Stimulated activated CD4-positive, alpha-beta T cell treated with anti-CD3 and anti-CD28 coated beads, Interleukin-12 subunit alpha, Interleukin-12 subunit beta, amount 100 ng/mL, for 48 hours (primary cell): ENCODE measurements around the gene MACROD1.
"Not testable (repeated sequence)": the region's sequence is repeated elsewhere in the genome, so short reads cannot be mapped to it uniquely, and the experiment has no call there.

Experiments
- DNase-seq, 3 donors: peaks; one replicate each; pipeline ENCODE4 v3.0.0-alpha.2; 2020; ENCODE audit warnings: low read depth in 2 of 3, low spot score in 1 of 3

Gene MACROD1

DNA sequence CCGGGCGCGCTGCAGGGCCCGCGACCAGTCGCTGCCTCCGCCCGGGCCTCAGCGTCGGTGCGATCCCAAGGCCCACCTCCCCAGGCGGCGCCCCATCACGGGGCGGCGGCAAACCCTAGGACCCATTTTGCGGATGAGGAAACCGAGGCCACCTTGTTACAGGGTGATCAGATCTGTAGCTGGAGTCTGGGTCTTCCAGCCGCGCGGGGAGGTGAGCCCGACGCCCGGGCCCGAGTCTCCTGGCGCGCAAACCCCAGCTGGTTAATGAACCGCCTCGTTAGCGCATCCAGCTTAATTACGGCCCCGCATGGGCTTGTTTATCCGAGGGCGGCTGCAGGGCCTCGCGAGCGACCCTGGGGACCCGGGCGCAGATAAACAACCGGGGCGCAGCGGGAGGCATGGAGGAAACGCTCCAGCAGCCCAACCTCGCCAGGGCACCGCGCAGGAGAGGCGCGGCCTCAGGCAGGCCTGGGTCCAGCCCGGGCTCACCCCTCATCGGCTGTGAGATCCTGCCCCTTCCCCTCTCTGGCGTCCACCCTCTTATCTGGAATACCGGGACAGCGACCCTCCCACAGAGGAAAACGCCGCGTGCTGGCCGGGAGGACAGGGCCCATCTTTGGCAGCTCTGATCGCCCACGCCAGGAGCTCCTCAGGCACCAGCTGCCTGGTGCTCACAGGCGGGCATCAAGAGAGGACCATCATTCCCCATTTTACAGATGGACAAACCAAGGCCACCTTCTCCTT lies 165.0 kb downstream of the MACROD1 start:
- no peak for DNase-seq

GRCh38 chr11:64000026-64000739 lies 165.7 kb downstream of the MACROD1 start:
- DNase-seq: peak; percentile 26 to 74 (median 53)

GRCh38 chr11:63999349-64000025 lies 166.4 kb downstream of the MACROD1 start:
- peak; percentile 31 to 55 (median 46) for DNase-seq

DNA sequence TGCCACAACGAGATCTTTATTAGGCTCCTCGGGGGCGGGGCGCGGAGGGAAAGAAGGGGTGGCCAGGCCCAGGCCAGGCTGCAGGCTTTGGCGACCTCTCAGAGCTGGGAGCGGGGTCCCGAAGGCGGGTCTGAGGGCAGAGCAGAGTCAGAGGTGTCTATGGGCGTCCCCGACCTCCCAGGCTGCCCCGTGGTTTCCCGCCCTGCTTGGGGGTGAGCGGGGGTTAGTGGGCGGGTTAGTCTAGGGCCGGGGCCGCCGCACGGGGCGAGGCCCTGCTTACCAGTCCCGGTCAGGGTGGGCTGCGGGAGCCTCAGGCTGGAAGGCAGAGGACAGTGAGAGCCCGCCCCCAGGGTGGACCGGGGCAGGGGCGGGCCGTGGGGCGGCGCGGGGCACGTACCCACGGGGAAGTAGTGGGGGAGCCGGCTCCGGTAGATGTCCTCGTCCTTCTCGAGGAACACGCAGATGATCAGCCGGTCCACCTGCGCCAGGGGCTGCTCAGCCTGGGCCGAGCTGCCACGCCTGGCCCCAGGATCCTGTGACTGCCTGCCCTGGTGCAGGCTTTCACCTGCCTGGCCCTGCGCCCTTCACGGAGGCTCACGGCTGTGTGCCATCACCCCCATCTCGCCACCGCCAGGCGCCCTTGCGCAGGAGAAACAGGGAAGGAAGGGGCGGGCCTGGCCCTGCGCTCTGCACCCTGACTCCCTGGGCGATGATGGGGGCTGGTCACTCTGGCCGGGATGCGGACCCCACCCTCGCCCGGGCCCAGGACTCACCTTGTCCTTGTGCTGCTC lies 167.2 kb downstream of the MACROD1 start:
- no peak for DNase-seq

DNA sequence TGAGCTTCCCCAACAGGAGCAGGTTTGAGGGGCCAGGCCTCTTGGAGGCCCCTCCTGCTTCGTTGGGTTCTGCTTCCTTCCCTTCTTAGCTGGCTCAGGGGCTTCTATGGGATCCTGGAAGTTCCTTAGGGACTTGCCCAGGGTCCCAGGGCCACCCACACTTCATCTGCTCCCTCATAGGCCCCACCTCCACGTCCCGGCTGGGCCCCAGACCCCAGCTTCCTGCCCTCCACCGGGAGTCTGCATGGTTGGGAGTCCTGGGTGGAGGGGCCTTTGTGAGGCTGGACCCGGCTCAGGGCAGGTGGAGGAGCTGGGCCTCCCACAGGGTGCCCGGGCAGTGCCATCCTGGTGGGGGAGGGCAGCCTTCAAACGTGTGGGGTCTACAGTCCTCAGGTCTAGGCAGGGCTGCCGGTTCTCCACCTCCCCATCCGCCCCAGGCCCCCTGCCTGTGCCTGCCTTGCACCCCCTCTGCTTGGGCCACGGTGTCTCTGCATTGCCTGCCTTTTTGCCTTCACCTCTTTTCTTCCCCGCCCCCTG lies 168.0 kb downstream of the MACROD1 start:
- DNase-seq: no peak

- no peak for DNase-seq
Observed at GRCh38 chr11:63997104-63997700, 168.7 kb downstream of the MACROD1 start.

DNA sequence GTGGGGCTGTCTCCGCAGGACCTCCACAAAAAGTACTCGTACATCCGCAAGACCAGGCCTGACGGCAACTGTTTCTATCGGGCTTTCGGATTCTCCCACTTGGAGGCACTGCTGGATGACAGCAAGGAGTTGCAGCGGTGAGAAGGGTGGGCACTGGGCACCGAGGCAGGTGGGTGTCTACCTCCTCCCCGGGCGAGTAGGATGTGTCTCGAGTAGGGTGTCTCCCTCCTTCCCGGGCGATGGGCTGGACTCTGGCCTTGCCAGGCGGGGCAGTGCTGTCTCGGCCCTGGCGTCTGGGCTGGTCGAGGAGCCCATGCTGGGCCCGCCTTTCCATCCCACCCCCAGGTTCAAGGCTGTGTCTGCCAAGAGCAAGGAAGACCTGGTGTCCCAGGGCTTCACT lies 169.4 kb downstream of the MACROD1 start:
- no peak for DNase-seq

GRCh38 chr11:63993993-63994392 lies 171.9 kb downstream of the MACROD1 start:
- no peak for DNase-seq

GRCh38 chr11:63993100-63993499 lies 172.8 kb downstream of the MACROD1 start:
- DNase-seq: no peak

GRCh38 chr11:63991558-63991957 lies 174.4 kb downstream of the MACROD1 start:
- DNase-seq: no peak

DNA sequence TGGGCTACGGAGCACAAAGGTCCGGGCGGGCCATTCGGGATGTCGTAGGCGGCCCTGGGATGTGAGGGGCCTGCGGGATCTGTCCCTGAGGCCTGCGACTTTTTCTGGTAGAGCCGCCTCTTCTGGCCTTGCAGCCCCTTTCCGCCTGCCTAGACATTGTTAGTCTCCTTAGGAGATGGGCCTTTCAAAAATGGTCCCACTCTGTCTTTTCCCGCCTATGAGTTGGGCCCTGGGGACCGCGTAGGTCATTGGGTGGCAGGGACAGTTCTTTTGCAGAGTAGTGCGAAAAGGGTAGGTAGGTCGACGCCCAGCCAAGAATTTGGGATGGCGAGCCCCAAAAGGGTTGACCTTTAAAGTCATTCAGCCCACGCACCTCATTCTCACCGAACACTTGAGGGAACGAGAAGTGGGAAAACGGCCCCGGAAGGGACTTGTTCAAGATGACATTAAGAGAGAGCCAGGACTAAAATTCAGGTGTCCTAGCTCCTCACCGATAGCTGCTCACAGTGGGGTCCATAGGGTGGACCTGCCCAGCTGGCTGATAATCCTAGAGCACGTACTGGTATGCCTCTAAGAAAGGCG lies 178.9 kb downstream of the MACROD1 start:
- DNase-seq: no peak

GRCh38 chr11:63986156-63986931 lies 179.6 kb downstream of the MACROD1 start, which contains the start of gene OTUB1:
Gene OTUB1, plus strand, starts transcription at chr11:63986438. Its CDS starts 19 bp downstream, at chr11:63986457.
- peak; percentile 76 to 83 (median 81) for DNase-seq

DNA sequence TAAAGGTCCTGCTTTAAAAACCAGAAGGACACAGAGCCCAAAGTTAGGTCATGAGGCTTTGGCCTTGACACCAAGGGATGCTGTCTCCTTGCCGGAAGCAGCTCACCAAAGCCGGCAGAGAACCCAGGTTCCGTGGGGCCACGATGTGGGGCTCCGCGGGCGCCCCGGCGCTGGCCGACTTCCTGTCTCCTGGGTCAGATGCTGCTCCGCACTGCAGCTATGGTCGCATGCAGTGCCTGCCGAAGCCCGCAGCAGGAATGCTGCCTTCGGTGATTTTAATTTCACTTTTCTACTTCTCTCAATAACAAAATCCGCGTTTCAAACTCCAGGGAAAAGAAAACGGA lies 180.1 kb downstream of the MACROD1 start:
- peak; percentile 42 to 62 (median 56) for DNase-seq

DNA sequence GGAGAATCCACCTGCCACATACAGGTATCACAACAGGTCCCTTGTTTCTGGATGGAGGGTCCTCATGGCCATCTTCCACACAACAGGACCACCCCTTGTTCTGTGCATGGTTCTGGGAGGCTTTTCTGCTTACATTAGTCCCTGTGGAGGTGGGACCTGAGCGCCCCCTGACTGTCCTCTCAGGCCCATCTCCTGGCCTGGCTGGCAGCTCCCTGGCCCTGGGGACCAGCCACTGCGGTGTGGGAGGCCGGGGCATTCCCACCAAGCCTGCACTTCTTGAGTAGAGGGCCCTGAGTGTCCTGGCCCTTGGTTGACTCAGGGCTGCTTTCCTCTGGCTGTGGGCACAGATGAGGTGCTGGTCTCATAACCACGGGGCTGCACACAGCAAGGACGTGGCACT lies 186.5 kb downstream of the MACROD1 start:
- no peak for DNase-seq

DNA sequence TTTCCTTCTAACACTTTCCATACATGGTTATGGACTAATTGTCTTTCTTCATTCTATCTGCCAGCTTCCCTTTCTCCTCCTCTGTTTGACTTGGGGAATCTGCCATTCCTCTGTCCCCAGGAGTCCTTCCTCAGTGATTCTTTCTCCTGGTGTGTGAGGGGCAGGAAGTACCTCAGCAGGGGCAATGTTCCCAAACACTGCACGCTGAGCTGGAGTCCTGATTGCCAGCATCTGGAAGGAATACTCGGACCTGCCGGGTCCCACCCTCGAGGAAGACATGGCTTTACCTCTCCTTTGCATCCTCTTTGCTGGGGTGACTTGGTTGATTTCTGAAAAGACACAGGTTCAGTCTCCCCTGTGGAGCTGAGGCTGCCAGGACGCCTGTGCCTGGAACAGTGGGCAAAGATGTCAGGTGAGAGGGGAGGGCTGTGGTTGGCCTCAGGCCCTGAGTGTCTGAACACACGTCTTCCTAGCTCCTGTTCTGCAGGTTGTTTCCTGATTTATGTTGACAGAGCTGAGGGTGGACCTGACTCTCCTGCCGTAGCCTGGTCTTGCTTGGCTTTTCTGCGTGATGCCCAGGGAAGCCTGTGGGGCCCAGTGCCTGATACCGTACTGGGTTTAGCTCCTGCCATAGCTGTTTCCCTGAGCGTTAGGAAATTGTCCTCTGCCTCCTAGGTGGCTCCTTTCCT lies 187.2 kb downstream of the MACROD1 start:
- no peak for DNase-seq

DNA sequence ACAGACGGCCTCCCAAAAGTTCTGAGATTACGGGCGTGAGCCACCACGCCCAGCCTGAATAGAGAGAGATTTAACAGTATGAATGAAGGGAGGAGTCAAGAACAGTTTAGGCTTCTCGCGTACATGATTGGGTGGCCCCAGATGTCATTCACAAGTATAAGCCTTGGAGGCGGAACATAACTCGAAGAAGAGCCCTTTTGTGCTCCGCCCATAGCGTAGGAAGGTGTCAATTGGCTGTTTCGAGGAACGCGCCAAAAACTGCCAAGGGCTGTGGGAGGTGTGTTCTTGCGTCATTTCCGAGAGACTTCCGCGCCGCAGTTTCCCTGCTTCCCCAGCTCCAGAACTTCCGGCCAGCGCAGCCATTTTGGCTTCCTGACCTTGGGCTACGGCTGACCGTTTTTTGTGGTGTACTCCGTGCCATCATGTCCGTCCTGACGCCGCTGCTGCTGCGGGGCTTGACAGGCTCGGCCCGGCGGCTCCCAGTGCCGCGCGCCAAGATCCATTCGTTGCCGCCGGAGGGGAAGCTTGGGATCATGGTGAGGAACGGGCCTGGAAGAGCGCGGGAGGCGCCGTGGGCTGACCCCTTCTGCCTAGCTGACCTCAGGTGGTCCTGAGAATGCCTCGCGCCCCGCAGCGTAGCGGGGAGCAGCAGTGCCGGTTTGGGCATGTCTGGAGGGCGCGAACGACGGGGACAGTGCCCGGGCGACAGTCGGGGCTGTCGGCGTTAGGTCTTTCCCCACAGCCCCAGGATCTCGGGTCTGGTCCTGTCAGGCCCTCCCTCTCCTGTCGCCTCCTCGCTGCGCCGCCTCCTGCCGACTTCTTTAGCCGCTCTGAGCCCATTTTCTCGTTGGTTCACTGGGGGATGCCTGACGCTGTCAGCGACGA lies 191.4 kb downstream of the MACROD1 start, which contains the start of gene COX8A:
Gene COX8A (plus strand): TSS at position 362 of the 885 bp plus-strand sequence. CDS start 61 bp downstream, at position 423.
- peak; percentile 92 to 95 (median 95) for DNase-seq

DNA sequence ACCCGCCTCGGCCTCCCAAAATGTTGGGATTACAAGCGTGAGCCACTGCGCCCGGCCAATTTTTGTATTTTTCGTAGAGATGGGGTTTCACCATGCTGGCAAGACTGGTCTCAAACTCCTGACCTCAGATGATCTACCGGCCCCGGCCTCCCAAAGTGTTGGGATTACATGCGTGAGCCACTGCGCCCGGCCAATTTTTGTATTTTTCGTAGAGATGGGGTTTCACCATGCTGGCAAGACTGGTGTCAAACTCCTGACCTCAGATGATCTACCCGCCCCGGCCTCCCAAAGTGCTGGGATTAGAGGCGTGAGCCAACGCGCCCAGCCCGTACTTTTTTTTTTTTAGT lies 192.0 kb downstream of the MACROD1 start:
- not testable (repeated sequence) for DNase-seq

GRCh38 chr11:63970902-63971301 lies 195.0 kb downstream of the MACROD1 start:
- no peak for DNase-seq
